Body of pancreas (tissue), 4 donors: ENCODE measurements around the gene CHCHD1.

Experiments
- CTCF ChIP-seq, 7 experiments: fragments of 450-650 bp in 4 of 7; fragments of 200-600 bp in 3 of 7; sonication (generic) in 3 of 7; IDR thresholded peaks; one replicate each; pipeline ENCODE4 v1.5.1; 2016 to 2019; ENCODE audit warnings: antibody characterized with exemption in 7 of 7
- POLR2A ChIP-seq, 3 donors: fragments of 450-650 bp; IDR thresholded peaks; one replicate each; pipeline ENCODE4 v1.6.1; 2016; ENCODE audit warnings: antibody characterized with exemption in 3 of 3, mild to moderate bottlenecking in 2 of 3

GRCh38 chr10:73790886-73791625 lies 9.2 kb downstream of the CHCHD1 start:
- TF ChIP-seq POLR2A (IDR thresholded peaks at IDR 0.05) = no peak
- TF ChIP-seq CTCF (IDR thresholded peaks at IDR 0.05) = no peak
